HG02610 (cell line): ENCODE data around the gene ABCD2.
"Not testable (repeated sequence)": the region's sequence is repeated elsewhere in the genome, so short reads cannot be mapped to it uniquely, and the experiment has no call there.

Experiments used
- ATAC-seq: cut with Tn5 transposase; IDR thresholded peaks from one replicate; pipeline ENCODE4 v1.9.1; 2021; ENCODE audit warnings: mild to moderate bottlenecking, moderate library complexity; ENCODE audit not compliant: unreplicated experiment

The ABCD2 gene

DNA sequence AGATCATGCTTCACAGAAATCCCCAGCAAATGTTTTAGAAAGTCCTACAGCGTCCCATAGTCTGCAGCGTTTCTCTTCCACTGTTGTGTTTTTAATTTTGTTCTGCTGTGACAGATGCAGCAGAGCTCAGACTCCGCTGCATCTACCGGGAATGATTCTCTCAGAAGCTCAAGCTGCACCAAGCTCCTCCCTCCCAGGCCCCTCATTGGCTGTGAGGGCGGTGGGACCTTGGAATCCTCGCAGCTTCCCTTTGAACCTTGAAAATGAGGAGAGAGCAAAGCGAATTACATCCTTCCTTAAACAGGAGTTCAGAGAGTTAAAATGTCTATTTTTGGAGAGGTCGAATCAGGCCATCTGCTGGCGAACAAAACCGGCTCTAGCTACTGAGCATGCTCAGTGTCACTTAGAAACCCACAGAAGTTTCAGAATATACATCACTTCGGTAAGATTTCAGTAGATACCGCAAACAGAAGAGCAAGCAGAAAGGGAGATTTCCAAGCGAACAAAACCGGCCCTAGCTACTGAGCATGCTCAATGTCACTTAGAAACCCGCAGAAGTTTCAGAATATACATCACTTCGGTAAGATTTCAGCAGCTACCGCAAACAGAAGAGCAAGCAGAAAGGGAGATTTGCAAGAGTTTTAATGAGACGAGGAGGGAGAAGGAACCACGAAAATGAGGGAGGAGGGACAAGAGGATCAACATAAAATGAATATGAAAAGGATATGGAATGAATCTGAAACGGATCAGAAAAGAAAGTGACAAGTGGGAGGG, at the start of gene ABCD2:
TSS of gene ABCD2 (minus strand) at position 144 of the 774 bp plus-strand sequence. CDS start 188 bp downstream, outside the sequence.
- ATAC-seq, result peak; percentile 76

DNA sequence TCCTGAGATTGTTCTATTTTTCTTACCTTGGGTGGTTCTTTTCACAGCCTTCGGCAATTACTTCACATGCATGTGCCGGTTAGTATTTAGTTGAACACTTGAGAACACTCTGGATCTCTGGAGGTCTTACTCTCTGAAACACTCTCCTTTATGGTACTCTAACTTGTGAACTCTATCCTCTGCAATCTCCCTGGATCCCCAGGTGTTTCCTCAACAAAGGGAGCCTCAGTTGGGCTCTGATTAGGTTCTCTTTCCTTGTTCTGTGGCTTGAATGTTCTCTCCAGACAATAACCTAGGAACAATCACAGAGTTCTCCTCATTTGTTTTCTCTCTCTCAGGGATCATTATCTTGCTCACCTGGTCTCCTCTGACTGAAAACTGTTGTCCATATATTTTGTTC, 40.5 kb upstream of the ABCD2 start:
- no peak for ATAC-seq

DNA sequence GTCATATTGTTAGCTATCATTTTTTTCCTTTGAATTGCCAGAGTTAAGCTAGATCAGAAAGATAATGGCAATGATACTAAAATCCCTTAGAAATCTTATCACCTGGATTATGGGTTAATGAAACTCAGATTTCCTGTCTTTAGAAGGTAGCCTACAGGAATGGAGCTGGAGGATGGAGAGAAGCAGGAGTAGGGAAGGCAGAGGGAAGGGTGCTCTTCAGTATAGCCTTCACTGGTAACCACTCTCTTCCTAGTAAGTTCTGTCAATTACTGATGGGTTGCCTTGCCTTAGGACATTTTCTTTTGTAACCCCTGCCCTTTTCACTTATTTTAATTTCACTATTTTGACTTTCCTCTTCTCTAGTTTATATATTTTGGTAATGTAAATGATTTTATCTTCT, 27.8 kb upstream of the ABCD2 start:
- ATAC-seq, result no peak

DNA sequence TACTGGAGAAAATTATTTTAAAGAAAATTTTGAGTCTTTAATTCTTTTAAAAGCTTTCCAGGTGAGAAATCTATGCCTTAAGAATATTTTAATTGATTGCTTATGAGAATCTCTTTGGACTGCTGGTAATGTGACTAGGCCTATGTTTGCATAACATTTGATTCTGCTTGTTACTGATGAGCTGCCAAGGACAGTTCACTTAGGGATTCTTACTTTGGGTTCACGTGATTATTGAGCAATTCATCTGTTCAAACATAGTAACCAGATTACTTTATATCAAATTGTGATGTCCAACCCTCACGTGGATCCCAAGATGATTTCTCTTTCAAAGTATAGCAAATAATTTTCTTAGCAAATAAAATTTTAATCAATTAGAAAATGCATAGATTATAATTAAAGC, 27.4 kb upstream of the ABCD2 start:
- ATAC-seq, result no peak

DNA sequence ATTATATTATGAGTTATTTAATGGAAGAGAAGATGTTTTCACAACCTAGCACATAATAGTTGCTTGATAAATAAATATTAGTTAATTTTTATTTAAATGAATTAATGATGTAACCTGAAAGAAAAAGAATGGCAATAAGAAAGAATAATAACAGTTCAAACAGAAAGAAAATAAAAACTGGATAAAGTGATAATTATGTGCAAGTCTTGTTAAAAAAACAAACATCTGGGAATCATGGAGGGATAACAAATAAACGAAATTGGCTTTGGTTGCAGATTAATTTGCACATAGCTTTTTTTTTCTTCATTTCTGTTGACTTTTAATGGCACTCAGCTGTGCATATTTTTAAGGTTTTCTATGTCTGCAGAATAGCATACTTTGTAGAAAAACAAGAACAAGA, 23.4 kb upstream of the ABCD2 start:
- no peak for ATAC-seq

DNA sequence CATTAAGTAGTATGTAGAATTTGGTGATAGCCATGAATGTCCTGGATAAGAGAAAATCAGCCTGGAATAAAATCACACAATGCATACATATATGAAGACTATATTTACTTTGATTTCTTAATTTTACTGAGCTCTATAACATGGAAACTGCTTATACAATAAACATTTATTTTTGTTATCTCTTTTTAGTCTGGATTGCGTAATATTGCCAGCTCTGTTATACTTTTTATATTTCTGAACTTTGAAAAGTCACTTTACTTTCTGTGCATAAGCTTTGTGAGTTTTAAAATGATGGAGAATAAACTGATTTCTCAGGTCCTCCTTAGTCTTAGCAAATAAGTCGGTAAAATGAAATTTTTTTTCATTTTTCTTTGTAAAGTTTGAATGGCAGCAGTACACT, 19.2 kb upstream of the ABCD2 start:
- no peak for ATAC-seq

DNA sequence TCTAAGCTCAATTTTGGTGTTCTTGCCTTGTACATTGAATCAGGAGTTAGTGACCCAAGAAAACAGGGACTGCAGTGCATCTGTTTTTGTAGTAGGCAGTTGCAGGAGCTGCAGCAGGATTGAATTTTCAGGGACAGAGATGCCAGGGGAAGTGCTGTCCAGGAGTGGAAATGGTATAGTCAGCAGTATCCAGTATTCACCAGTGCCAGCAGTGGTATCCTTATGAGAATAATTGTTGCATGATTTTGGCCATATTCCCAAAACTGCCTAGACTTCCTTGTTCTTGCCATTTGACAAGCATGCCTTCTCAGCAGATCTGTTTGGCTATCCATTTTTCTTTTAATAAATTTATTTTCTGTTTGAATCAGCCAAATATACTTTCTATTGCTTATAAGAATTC, 18.6 kb upstream of the ABCD2 start:
- ATAC-seq, result no peak

DNA sequence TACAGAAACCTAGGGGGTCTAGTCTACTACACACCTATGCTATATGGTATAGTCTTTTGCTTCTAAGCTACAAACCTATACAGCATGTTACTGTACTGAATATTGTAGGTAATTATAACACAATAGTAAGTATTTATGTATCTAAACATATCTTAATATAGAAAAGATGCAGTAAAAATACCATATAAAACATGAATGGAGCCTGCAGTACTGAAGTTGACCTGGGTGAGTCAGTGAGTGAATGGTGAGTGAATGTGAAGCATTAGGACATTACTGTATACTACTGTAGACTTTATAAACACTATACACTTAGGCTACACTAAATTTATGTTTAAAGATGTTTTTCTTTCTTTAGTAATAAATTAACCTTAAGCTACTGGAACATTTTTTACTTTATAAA, 13.1 kb upstream of the ABCD2 start:
- ATAC-seq, result no peak

DNA sequence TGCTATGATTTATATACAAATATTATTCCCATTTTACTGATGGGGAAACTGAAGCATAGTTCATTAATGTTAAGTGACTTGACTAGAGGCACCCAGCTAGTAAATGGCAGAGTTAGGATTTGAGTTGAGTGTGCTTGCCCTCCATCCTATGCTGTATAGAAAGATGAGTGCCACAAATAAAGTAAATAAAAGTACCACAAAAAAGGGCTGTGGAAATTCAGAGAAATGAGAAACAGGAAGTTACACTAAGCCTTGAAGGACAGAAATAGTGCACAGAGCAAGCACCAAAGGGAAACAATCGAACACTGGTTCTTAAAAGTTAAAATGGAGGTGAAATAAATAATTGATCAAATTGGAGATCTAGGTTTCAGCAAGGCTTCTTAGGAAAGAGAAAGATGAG, 9.2 kb upstream of the ABCD2 start:
- peak; percentile 31 for ATAC-seq

DNA sequence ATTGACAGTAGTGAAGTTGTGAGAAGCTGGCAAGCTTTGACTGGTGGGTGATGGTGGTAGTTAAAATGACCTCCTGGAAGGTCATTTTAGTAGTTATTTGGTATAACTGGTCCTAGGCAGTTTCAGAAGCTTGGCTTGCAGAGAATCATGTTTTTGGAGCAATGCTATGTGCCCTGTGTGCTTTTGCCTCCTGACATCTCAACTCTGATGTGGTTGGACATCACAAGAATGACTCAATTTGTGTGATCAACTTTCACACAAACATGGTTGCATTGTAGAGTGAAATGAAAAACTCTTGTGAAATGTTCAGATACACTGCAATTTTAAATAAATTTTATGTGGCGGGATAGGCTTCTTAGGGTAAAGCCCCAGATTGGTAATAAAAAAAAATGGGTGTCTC, 8.3 kb upstream of the ABCD2 start:
- ATAC-seq, result no peak

DNA sequence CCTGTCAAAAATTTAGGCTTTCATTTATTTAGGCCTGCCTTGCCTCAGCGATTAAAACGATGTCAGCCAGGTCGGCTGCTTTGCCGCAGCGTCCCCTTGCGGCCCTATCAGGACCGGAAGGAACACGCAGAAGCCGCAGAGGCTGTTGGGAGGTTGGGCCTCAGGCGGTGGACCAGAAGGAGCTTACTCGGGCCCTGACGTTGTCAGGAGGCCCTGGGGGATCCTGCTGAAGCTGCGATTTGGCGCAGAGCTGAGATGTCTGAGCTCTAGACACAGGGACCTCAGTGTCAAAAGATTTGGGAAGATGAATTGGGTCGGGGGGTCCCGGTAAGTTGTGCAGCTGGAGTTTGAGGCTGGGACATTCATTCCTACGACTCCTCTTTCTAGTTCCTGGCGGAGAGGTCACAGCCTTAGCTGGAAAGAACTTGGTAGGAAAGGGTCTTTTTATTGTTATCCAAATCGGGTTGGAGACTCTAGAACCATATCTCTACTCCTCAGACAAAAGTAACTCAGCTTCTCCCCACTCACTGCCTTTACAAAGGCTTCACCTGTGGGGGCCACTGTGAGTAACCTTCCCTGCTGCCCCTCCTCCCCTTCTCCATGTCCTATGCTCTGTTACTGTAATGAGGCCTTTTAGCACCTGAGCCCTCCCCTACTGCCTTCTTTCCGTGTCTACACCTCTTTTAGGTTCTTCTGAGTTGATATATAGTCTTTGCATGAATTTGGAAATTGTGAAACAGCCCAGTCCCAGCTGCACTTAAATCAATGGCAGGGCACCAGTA, 6.6 kb upstream of the ABCD2 start:
- no peak for ATAC-seq

DNA sequence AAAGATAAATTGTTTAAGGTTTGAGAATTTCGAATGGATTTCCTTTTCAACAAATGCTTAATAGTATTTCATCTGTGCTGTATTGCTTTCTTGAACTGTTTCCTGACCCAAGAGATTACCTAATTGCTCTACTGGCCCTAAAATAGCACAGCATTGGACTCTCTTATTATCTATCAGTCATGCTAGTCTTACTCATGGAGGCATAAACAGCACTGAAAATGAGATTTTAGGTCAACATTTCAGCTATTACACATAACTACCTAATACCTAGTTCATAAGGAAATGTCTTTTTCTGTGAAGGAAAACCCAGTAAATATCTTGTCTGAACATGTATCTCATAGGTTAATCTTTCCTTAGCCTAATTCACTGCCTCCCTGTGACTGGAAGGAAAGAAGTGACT, 4.3 kb upstream of the ABCD2 start:
- no peak for ATAC-seq

DNA sequence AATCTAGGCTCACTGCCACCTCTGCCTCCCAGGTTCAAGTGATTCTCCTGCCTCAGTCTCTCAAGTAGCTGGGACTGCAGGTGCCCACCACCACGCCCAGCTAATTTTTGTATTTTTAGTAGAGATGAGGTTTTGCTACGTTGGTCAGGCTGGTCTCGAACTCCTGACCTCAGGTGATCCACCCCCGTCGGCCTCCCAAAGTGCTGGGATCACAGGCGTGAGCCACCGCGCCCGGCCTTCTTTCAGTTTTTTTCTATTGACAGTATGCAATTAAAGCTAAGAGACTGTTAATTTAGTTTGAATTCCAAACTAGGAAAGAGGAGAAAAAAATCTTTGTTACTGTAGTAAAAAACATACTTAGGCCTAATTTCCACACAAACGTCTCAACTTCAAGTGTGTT, 3.6 kb upstream of the ABCD2 start:
- not testable (repeated sequence) for ATAC-seq

DNA sequence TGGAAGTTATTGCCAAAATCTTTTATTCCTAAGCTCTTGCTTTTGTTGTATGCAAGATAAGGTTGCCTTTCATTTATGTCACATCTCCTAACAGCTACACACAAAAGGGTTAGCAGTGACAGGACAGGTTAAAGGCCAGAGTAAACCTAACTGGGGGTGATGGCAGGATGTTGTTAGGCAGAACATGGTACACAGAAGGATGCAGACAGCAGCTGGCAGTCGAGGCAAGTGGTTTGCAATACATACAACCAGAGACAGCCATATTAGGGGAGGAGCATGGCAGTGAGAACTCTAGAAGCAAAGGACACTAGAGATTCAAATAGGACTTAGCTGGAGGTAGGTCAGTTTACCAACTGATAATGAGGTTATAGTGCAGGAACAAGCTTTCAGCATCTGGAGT, 2.7 kb upstream of the ABCD2 start:
- no peak for ATAC-seq

DNA sequence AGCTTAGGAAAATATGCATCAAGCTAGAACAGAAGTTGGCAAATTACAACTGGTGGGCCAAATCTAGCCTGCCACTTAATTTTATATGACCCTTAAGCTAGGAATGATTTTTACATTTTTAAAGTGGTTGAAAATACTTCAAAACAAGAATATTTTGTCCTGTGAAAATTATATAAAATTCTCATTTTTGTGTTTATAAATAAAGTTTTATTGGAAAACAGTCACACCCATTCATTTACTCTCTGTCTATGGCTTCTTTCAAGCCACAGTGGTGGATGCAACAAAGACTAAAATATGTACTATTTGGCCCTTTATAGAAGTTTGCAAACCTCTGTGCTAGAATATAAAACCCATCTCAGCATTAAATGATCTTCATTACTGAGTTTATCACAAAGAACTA, 2.1 kb upstream of the ABCD2 start:
- no peak for ATAC-seq

DNA sequence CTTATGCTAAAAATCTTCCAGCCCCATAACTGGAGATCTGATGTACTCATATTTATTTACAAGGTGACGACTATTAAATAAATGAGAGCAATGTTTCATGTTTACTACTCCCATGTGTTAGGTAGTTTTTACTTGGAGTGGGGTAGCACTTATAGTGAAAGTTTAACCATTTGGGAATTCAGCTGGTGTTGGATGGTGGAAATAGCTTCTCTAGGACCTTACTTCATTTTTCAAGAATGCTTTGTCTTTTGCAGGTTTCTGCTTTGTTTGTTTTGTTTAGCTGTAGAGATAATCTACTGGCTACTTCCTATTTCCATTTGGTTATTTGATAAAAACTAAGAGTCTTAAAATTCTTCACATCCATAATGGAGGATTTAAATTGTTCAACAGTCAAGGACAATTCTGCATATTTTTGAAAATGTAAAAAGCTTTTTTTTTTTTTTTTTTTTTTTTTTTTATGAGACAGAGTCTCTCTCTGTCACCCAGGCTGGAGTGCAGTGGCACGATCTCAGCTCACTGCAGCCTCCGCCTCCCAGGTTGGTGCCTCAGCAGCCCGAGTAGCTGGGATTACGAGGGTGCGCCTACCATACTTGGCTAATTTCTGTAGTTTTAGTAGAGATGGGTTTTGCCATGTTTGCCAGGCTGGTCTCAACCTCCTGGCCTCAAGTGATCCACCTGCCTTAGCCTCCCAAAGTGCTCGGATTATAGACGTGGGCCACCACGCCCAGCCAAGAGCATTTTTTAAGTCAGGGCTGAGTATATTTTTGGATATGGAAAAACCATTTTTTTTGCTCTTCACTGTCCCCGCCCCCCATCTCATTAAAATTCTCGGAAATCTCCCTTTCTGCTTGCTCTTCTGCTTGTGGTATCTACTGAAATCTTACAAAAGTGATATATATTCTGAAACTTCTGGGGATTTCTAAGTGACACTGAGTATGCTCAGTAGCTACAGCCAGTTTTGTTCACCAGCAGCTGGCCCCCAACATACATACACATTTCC, 1.4 kb upstream of the ABCD2 start:
- peak; percentile 44 for ATAC-seq

DNA sequence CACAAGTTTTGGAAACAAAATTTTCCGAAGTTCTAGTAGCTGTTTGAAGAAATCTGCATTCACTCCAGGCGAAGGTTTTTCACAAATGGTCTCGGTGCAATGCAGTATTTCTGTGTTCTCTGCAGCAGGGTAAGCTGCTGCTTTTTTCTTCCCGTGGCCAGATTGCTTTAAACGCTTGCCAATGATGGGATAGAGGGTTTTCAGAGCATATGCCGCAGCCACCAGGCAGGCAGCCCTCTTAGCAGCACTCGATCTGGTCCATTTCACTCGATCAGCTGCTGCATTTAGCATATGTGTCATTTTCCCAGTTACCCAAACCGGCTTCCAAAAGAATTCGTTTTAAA, 315 bp downstream of the ABCD2 start:
- peak; percentile 12 for ATAC-seq

DNA sequence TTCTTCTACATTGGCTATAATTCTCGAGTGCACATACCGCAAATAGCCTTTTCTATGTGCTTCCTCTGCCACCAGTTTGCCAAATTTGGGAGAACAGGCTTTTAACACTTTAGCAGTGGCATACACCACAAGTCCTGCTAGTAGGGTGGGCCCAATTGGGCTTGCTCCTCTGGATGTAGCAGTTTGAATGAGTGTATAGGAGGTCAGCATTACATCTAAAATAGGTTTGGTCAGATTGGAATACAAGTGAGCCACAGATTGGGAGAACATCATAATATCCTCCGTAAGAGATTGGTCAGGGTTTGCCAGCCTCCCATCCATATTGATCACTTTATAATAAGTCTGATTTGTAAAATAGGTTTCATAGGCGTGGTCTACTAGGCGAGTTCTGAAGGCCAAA, 902 bp downstream of the ABCD2 start:
- no peak for ATAC-seq

DNA sequence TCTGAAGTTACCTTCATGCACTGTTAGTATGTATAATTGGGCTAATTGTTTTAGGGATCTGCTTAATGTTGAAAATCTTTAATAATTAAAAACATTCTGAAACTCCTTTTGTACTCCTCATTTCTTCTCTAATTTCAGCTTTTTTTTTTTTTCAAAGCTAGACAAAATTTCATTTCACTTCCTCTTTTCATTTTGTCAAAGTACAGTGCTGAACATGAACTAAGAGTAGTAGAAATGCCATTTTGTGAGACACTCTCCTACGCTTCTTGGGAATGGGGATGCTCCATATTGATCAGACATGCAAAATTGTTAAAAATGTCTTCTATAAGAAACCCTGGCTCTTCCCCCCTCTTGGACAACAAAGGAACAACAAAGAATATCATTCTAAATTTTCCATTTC, 1.7 kb downstream of the ABCD2 start:
- no peak for ATAC-seq

DNA sequence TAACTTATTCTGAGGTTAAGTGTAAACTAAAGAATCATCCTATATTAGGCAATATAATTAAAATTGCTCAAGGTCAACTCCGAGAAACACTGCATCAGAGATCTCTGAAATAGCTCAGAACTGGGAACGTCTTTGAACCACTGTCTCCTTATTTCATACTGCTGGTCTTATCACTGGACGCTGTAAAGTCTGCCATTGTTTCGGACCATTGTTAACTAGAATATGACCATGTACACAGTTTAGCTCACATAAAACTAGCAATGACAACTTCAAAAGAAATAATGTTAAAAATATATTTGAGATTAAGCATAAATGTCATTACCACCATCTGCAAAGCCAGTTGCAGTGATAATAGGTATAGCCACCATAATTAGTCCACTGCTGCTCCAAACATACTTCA, 2.9 kb downstream of the ABCD2 start:
- no peak for ATAC-seq

DNA sequence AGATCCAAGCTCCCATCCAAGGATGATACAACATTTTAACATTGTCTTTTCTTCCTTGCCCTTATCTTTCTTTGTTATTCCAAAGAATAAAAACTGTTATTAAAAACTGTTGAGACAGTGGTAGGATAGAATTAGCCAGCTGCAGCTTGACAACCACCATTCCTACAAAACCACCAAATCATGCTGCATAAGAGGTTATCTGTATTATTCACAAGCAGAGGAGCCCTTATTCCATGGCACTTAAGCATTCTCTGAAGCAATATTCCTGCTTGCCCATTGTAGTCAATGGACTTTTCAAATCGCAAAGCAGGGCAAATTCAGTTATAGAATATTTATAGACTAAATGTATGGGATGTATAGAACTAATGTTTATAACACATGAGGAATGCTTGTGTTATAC, 3.4 kb downstream of the ABCD2 start:
- no peak for ATAC-seq
